Loucy (cell line): Measurements from ENCODE around the gene EXOSC7.

Source experiments
- H2AFZ ChIP-seq: fragments of 200-600 bp; sonication (generic); 2 replicates; pipeline ENCODE4 v1.6.0; 2016; ENCODE audit warnings: antibody characterized with exemption, mild to moderate bottlenecking, low read length, moderate library complexity
- H3F3A ChIP-seq: fragments of 200-600 bp; 2 replicates; pipeline ENCODE4 v1.6.0; 2016; ENCODE audit warnings: antibody characterized with exemption, low read depth, mild to moderate bottlenecking
- H3K27me3 ChIP-seq: fragments of 200-600 bp; sonication (generic); 2 replicates; pipeline ENCODE4 v1.6.1; 2014; ENCODE audit warnings: low read length, mild to moderate bottlenecking; ENCODE audit not compliant: insufficient read depth, poor library complexity, severe bottlenecking
- H3K36me3 ChIP-seq: fragments of 200-600 bp; sonication (generic); 2 replicates; pipeline ENCODE4 v1.6.1; 2016; ENCODE audit warnings: low read length; ENCODE audit not compliant: insufficient read depth
- H3K4me1 ChIP-seq: fragments of 200-600 bp; sonication (generic); 2 replicates; pipeline ENCODE4 v1.5.1; 2014; ENCODE audit warnings: low read length, mild to moderate bottlenecking; ENCODE audit not compliant: insufficient read depth, poor library complexity, severe bottlenecking
- H3K4me2 ChIP-seq: fragments of 200-600 bp; sonication (generic); 2 replicates; pipeline ENCODE4 v1.6.0; 2014; ENCODE audit warnings: antibody characterized with exemption, low read length, low read depth, mild to moderate bottlenecking; ENCODE audit not compliant: poor library complexity, severe bottlenecking
- H3K4me3 ChIP-seq: fragments of 200-600 bp; sonication (generic); 2 replicates; pipeline ENCODE4 v1.5.1; 2014; ENCODE audit warnings: low read length, mild to moderate bottlenecking, mixed read lengths; ENCODE audit not compliant: poor library complexity, severe bottlenecking
- H3K79me2 ChIP-seq: fragments of 200-600 bp; sonication (generic); 2 replicates; pipeline ENCODE4 v1.6.1; 2014; ENCODE audit warnings: low read length; ENCODE audit not compliant: insufficient read depth
- H3K9ac ChIP-seq: fragments of 200-600 bp; sonication (generic); 2 replicates; pipeline ENCODE4 v1.6.0; 2014; ENCODE audit warnings: mild to moderate bottlenecking, low read depth, low read length, moderate library complexity; ENCODE audit not compliant: poor library complexity, severe bottlenecking
- H3K9me2 ChIP-seq: fragments of 200-600 bp; sonication (generic); replicated peaks from 2 replicates; pipeline ENCODE4 v1.6.1; 2016; ENCODE audit warnings: low read depth, low read length, mixed read lengths
- H3K9me3 ChIP-seq: fragments of 200-600 bp; sonication (generic); 2 replicates; pipeline ENCODE4 v1.6.1; 2014; ENCODE audit warnings: mild to moderate bottlenecking, antibody characterized with exemption, low read length, low read depth; ENCODE audit not compliant: insufficient read depth
- H4K20me1 ChIP-seq: fragments of 200-600 bp; sonication (generic); 2 replicates; pipeline ENCODE4 v1.6.0; 2014; ENCODE audit warnings: antibody characterized with exemption, low read length, mild to moderate bottlenecking; ENCODE audit not compliant: insufficient read depth, poor library complexity, severe bottlenecking
- CTCF ChIP-seq: fragments of 200-600 bp; sonication (generic); conservative IDR thresholded peaks from 2 replicates; pipeline ENCODE4 v1.5.1; 2014; ENCODE audit warnings: mild to moderate bottlenecking, antibody characterized with exemption, low read length
- EZH2phosphoT487 ChIP-seq: fragments of 200-600 bp; IDR thresholded peaks from 2 replicates; pipeline ENCODE4 v1.6.1; 2018; ENCODE audit warnings: antibody characterized with exemption, mild to moderate bottlenecking, moderate library complexity, borderline replicate concordance

Gene EXOSC7

GRCh38 chr3:45037720-45038455 is 61.8 kb downstream of the EXOSC7 start:
- Histone ChIP-seq H3K79me2 (no peaks in the 10 kb centered on the region), H3K9me2 (no peaks in the 10 kb centered on the region), H3K4me1 (peaks cover 41% of the 10 kb centered on the region), H3K4me3 (no peak overlapping the region), H3K36me3 (no peaks in the 10 kb centered on the region), H4K20me1 (no peaks in the 10 kb centered on the region), H3F3A (no peaks in the 10 kb centered on the region), H3K4me2 (no peak overlapping the region), H3K27me3 (no peaks in the 10 kb centered on the region), H3K9ac (no peak overlapping the region), H2AFZ (no peak overlapping the region), H3K9me3 (no peaks in the 10 kb centered on the region)
- TF ChIP-seq EZH2phosphoT487, result no peak
- peak; percentile 96 for TF ChIP-seq CTCF

- no peaks in the 10 kb centered on the region for H3F3A ChIP-seq
- H2AFZ ChIP-seq, result peak overlapping the region; percentile 47
- H3K27me3 ChIP-seq, result no peaks in the 10 kb centered on the region
- H3K9me2 ChIP-seq, result no peaks in the 10 kb centered on the region
- no peak for TF ChIP-seq EZH2phosphoT487
- TF ChIP-seq CTCF, result no peak
- no peak overlapping the region for H3K4me3 ChIP-seq
- H3K9me3 ChIP-seq, result no peaks in the 10 kb centered on the region
- peaks cover 11% of the 10 kb centered on the region for H3K4me1 ChIP-seq
- no peak overlapping the region for H3K9ac ChIP-seq
- H3K4me2 ChIP-seq, result no peak overlapping the region
- no peaks in the 10 kb centered on the region for H3K79me2 ChIP-seq
- no peaks in the 10 kb centered on the region for H4K20me1 ChIP-seq
- H3K36me3 ChIP-seq, result no peaks in the 10 kb centered on the region
Observed at GRCh38 chr3:45041666-45042065, 65.6 kb downstream of the EXOSC7 start.

DNA sequence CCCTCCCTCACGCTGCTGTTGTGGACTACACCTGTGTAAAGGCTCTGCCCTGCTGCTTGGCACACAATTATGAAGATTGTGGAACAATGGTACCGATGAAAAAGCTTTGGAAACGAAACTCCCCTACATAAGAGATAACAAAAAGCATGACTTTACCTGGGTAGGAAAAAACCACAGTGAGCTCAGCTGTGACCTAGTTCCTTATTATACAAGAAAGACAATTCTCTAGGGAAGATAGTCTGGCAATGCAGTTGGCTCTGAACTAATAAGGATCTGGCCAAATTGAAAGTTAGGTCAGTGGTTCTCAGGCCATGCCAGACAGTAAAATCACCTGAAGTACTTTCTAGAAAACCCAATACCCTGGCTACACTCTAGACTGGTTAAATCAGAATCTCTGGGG is 66.1 kb downstream of the EXOSC7 start:
- Histone ChIP-seq H3K36me3 (no peaks in the 10 kb centered on the region), H3K9me3 (no peaks in the 10 kb centered on the region), H3K4me1 (peaks cover 8% of the 10 kb centered on the region), H3F3A (no peaks in the 10 kb centered on the region), H4K20me1 (no peaks in the 10 kb centered on the region), H3K4me3 (no peak overlapping the region), H3K79me2 (no peaks in the 10 kb centered on the region), H3K9ac (no peak overlapping the region), H2AFZ (0 out of 2 replicates have a peak overlapping the region, but pooled peaks have one; percentile 47), H3K9me2 (no peaks in the 10 kb centered on the region), H3K4me2 (no peak overlapping the region), H3K27me3 (no peaks in the 10 kb centered on the region)
- TF ChIP-seq EZH2phosphoT487 (no peak), CTCF (no peak)
